ENCODE data around the gene PDLIM1.

Gene PDLIM1

DNA sequence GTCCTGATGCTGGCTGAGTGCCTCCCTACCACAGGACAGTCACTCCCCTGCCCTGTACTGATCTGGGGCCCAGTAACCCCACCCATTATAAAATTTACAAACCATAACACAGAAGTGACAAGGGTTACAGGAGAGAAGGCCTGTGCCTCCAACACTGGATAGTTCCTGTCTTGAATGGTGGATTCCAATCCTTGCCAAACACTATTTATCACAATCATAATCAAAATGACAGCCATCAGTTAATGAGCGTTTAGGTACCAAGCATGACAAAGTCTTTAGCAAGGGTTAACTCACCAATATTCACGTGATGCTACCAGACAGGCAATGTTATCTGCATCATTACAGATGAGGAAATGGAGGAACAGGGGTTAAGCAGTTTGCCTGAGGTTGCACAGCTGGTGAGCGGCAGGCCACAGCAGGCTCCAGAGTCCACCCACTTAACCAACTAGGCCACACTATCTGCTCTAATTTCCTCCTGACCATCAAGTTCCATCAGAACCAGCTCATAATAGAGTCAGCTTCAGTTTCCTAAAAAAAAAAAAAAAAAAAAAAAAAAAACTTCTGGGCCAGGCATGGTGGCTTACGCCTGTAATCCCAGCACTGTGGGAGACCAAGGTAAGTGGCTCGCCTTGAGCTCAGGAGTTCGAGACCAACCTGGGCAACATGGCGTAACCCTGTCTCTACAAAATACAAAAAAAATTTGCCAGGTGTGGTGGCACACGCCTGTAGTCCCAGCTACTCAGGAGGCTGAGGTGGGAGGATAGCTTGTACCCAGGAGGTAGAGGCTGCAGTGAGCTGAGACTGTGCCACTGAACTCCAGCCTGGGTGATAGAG lies 14.2 kb downstream of the PDLIM1 start:
- ChIA-PET CTCF (interaction anchor here (0.8 to 6.3 kb wide), 4 partner anchors 9 to 33 kb away, joined by 4 to 30 read pairs (median 8); no protein-coding TSS in a partner anchor), POLR2A (no interaction called here)
- no peak overlapping the region for H3K4me3 ChIP-seq (ENCODE audit: low read depth, low read length)
- DNase-seq (ENCODE audit: low read depth, low spot score): no peak
- TF ChIP-seq, protein P1, sequence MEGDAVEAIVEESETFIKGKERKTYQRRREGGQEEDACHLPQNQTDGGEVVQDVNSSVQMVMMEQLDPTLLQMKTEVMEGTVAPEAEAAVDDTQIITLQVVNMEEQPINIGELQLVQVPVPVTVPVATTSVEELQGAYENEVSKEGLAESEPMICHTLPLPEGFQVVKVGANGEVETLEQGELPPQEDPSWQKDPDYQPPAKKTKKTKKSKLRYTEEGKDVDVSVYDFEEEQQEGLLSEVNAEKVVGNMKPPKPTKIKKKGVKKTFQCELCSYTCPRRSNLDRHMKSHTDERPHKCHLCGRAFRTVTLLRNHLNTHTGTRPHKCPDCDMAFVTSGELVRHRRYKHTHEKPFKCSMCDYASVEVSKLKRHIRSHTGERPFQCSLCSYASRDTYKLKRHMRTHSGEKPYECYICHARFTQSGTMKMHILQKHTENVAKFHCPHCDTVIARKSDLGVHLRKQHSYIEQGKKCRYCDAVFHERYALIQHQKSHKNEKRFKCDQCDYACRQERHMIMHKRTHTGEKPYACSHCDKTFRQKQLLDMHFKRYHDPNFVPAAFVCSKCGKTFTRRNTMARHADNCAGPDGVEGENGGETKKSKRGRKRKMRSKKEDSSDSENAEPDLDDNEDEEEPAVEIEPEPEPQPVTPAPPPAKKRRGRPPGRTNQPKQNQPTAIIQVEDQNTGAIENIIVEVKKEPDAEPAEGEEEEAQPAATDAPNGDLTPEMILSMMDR (IDR thresholded peaks at IDR 0.05; ENCODE audit: insufficient read depth, low read length, missing control alignments): no peak

DNA sequence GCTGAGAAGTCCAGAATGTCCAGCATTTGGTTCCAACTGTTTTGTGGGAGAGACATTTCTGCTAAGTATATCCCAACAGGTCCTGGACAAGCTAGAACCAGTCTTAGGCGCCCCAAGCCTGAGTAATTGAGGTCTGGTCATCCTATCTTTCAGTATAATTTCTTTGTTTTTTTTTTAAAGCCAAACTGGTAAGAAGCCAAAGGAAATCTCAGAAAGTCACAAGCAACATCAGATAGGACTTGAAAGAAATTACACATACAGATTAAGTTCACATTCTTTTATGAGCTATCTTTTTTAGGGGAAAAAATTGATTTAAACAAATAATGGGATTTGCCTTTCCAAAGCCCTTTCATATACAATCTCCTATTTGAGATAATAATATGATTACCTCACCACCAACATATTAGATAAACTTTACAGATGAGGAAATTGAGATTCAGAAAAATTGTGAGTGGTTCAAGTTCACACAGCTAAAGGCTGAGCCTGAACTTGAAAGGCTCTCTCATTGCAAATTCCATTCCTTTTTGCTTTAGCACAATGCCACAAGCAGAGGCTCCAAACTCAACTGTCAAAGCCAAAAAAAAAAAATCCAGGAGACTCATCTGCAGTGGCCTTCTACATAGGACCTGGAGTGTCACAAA lies 15.0 kb downstream of the PDLIM1 start:
- no peak overlapping the region for H3K4me3 ChIP-seq (ENCODE audit: low read depth, low read length)
- DNase-seq (ENCODE audit: low read depth, low spot score): no peak
- ChIA-PET POLR2A (no interaction called here), CTCF (interaction anchor here (2.0 to 6.3 kb wide), 3 partner anchors 13 to 32 kb away, joined by 6 to 30 read pairs (median 10); no protein-coding TSS in a partner anchor)
- TF ChIP-seq, protein P1 (IDR thresholded peaks at IDR 0.05; ENCODE audit: insufficient read depth, low read length, missing control alignments): no peak

DNA sequence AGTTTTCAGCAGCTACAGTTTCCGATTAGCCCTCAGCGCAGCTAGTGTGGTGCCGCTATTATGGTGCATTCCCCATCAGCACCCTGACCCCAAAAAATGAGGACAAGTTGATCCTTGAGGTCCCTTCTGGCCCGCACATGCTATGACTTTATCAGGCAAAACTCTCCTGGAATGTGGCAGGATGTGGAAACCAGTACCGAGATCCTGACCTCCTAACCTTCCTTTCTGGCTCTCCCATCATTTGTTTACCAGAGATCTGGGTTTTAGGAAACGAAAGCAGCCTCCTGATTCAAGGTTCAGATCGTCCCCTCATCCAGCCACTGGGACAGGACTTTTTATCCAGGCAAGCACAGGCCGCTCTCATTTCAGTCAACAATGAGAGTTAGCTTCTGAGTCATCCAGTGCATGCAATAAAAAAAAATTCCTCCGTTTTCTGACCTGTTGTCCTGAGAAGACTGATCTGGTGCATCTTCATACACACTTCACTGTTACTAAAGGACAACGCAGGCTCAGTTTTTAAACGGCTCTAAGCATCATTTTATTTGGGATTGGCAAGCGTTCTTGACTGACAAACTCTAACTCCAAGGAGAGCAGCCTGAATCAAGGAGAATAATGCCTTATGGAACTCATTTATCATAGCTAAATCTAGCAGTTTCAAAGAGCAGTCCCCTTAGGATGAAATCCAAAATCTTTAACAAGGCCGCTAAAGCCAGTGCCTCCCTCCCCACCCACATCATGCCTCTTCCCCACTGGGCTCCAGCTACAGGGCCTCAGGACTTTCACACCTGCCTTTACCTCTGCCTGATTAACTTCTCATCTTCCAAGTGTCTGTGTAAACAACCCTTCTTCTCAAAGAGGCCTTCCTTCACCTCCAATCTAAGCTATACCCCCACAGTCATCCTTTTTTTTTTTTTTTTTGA lies 17.1 kb downstream of the PDLIM1 start:
- TF ChIP-seq, protein P1 (IDR thresholded peaks at IDR 0.05; ENCODE audit: insufficient read depth, low read length, missing control alignments): no peak
- ChIA-PET CTCF (interaction anchor here (0.8 to 6.3 kb wide), 5 partner anchors 9 to 90 kb away, joined by 3 to 30 read pairs (median 4); no protein-coding TSS in a partner anchor), POLR2A (interaction anchor here (0.7 kb wide), 2 partner anchors 24 to 26 kb away, joined by 3 read pairs; no protein-coding TSS in a partner anchor)
- peak overlapping the region; percentile 28; the same call in 1 of the 2 replicates for H3K4me3 ChIP-seq (ENCODE audit: low read depth, low read length)
- DNase-seq (ENCODE audit: low read depth, low spot score): no peak

DNA sequence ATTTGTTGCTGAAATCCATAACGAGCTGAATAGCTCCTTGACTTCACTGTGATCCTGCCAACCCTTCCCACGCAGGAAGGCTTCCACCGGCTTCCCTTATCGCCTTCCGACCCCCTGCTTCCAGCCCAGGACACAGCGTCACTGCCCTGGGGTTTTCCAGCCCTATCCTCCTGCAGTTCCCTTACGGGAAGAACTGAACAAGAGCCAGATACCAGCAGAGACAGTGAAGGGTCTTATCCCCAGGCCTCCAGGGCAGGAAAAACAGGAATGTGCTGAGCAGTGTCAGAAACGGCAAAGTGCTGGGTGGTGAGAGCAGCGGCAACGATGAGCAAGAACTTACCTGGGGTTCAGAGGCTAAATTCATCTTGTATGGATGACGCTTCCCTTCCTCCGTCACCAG lies 22.4 kb downstream of the PDLIM1 start:
- TF ChIP-seq, protein P1 (IDR thresholded peaks at IDR 0.05; ENCODE audit: insufficient read depth, low read length, missing control alignments): no peak
- ChIA-PET POLR2A (no interaction called here), CTCF (interaction anchor here (1.5 to 3.9 kb wide), 2 partner anchors 21 to 23 kb away, joined by 3 to 11 read pairs; no protein-coding TSS in a partner anchor)
- H3K4me3 ChIP-seq (ENCODE audit: low read depth, low read length): no peak overlapping the region
- DNase-seq (ENCODE audit: low read depth, low spot score): no peak

DNA sequence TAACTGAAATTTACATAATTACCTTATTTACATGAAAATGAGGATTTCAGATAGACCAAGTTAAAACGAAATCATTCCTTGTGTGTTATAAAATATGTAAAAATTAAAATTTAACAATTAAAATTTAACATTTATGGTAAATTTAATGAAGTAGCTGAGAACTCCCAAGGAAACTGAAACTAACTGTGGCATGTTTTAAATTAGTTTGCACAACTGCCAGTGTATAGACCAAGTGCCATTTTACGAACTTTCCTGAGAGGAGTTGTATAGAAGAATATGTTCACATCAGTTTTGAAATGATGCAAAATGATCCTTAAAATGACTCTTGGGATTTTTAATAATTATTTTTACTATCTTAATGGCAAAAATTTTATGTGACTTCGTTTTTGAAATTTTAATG lies 23.6 kb downstream of the PDLIM1 start:
- DNase-seq (ENCODE audit: low read depth, low spot score): no peak
- TF ChIP-seq, protein P1 (IDR thresholded peaks at IDR 0.05; ENCODE audit: insufficient read depth, low read length, missing control alignments): no peak
- ChIA-PET POLR2A (interaction anchor here (1.2 kb wide), 1 partner anchor 37 kb away, joined by 3 read pairs; no protein-coding TSS in a partner anchor), CTCF (interaction anchor here (3.9 kb wide), 1 partner anchor 20 kb away, joined by 11 read pairs; no protein-coding TSS in a partner anchor)
- no peak overlapping the region for H3K4me3 ChIP-seq (ENCODE audit: low read depth, low read length)

All from AG04449 (cell line).